Measurements from ENCODE around the gene MMEL1.

MMEL1 gene

GRCh38 chr1:2610036-2610959 lies 22.5 kb downstream of the MMEL1 start:
- no peak overlapping the region for H2AK5ac ChIP-seq (ENCODE audit: low read length, severe bottlenecking)
- H2BK12ac ChIP-seq (ENCODE audit: low read length in 2 of 2): no peak overlapping the region
- no peaks in the 10 kb centered on the region for H3K79me1 ChIP-seq (replicated peaks; ENCODE audit: low read length, poor library complexity, severe bottlenecking)
- no peak overlapping the region for H4K91ac ChIP-seq (ENCODE audit: low read length)
- no peak overlapping the region for H2BK15ac ChIP-seq (ENCODE audit: low read depth, poor library complexity, severe bottlenecking)
- no peak overlapping the region for H3K4ac ChIP-seq (ENCODE audit: low read depth in 1 of 2, low read length in 2 of 2)
- H3K18ac ChIP-seq (ENCODE audit: low read depth in 1 of 2, low read length in 2 of 2): no peak overlapping the region
- H3K9ac ChIP-seq (ENCODE audit: low read length): no peak overlapping the region
- H3K27ac ChIP-seq (ENCODE audit: low read length, poor library complexity, severe bottlenecking): no peak overlapping the region
- H2BK120ac ChIP-seq (ENCODE audit: low read depth, low read length): no peak overlapping the region
- H3K27me3 ChIP-seq (ENCODE audit: control insufficient read depth in 1 of 2, insufficient read depth in 1 of 2, low read length in 2 of 2): peaks cover 0 to 56% of the 10 kb centered on the region in 2 experiments
- peaks cover 6% of the 10 kb centered on the region for H3K9me3 ChIP-seq (ENCODE audit: control insufficient read depth, low read length)
- H3K4me1 ChIP-seq (ENCODE audit: control insufficient read depth, insufficient read depth, low read depth, low read length): peaks cover 6% of the 10 kb centered on the region
- no peak overlapping the region for H3K23ac ChIP-seq (ENCODE audit: low read length in 2 of 2)
- H3K36me3 ChIP-seq (ENCODE audit: control insufficient read depth in 1 of 2, insufficient read depth in 2 of 2, low read depth in 1 of 2, low read length in 2 of 2): no peaks in the 10 kb centered on the region
- H2AFZ ChIP-seq (ENCODE audit: low read depth, low read length): no peak overlapping the region
- no peak overlapping the region for H4K8ac ChIP-seq (ENCODE audit: low read length)
- no peak overlapping the region for H2BK5ac ChIP-seq (ENCODE audit: low read depth, low read length, poor library complexity, severe bottlenecking)
- no peak for DNase-seq
- H3K4me2 ChIP-seq (ENCODE audit: low read length, poor library complexity, severe bottlenecking): no peak overlapping the region
- H3K14ac ChIP-seq (ENCODE audit: low read length in 2 of 2): no peak overlapping the region
- H3K4me3 ChIP-seq (ENCODE audit: insufficient read depth in 1 of 2, low read depth in 1 of 2, low read length in 2 of 2): no peak overlapping the region
- 83% methylated on average over 19 of the region's 21 CpGs for WGBS

GRCh38 chr1:2609319-2610035 lies 23.3 kb downstream of the MMEL1 start:
- Histone ChIP-seq H3K4me3 (ENCODE audit: insufficient read depth in 1 of 2, low read depth in 1 of 2, low read length in 2 of 2) (no peak overlapping the region), H4K8ac (ENCODE audit: low read length) (no peak overlapping the region), H2BK12ac (ENCODE audit: low read length in 2 of 2) (no peak overlapping the region), H3K18ac (ENCODE audit: low read depth in 1 of 2, low read length in 2 of 2) (no peak overlapping the region), H4K91ac (ENCODE audit: low read length) (no peak overlapping the region), H2AK5ac (ENCODE audit: low read length, severe bottlenecking) (no peak overlapping the region), H2BK120ac (ENCODE audit: low read depth, low read length) (no peak overlapping the region), H3K23ac (ENCODE audit: low read length in 2 of 2) (no peak overlapping the region), H3K4me1 (ENCODE audit: control insufficient read depth, insufficient read depth, low read depth, low read length) (peaks cover 6% of the 10 kb centered on the region), H2AFZ (ENCODE audit: low read depth, low read length) (no peak overlapping the region), H3K27me3 (ENCODE audit: control insufficient read depth in 1 of 2, insufficient read depth in 1 of 2, low read length in 2 of 2) (peaks cover 0 to 63% of the 10 kb centered on the region in 2 experiments), H3K79me1 (replicated peaks; ENCODE audit: low read length, poor library complexity, severe bottlenecking) (no peaks in the 10 kb centered on the region), H2BK15ac (ENCODE audit: low read depth, poor library complexity, severe bottlenecking) (no peak overlapping the region), H3K14ac (ENCODE audit: low read length in 2 of 2) (no peak overlapping the region), H3K9me3 (ENCODE audit: control insufficient read depth, low read length) (peaks cover 6% of the 10 kb centered on the region), H3K4ac (ENCODE audit: low read depth in 1 of 2, low read length in 2 of 2) (no peak overlapping the region), H3K9ac (ENCODE audit: low read length) (no peak overlapping the region), H2BK5ac (ENCODE audit: low read depth, low read length, poor library complexity, severe bottlenecking) (no peak overlapping the region), H3K36me3 (ENCODE audit: control insufficient read depth in 1 of 2, insufficient read depth in 2 of 2, low read depth in 1 of 2, low read length in 2 of 2) (no peaks in the 10 kb centered on the region), H3K4me2 (ENCODE audit: low read length, poor library complexity, severe bottlenecking) (no peak overlapping the region), H3K27ac (ENCODE audit: low read length, poor library complexity, severe bottlenecking) (no peak overlapping the region)
- DNase-seq: no peak
- WGBS: 84% methylated on average over 34 of the region's 34 CpGs

- no peak overlapping the region for H2BK12ac ChIP-seq (ENCODE audit: low read length in 2 of 2)
- no peak overlapping the region for H4K91ac ChIP-seq (ENCODE audit: low read length)
- no peak overlapping the region for H4K8ac ChIP-seq (ENCODE audit: low read length)
- peaks cover 3 to 75% of the 10 kb centered on the region in 2 experiments for H3K27me3 ChIP-seq (ENCODE audit: control insufficient read depth in 1 of 2, insufficient read depth in 1 of 2, low read length in 2 of 2)
- H3K27ac ChIP-seq (ENCODE audit: low read length, poor library complexity, severe bottlenecking): no peak overlapping the region
- no peak overlapping the region for H3K18ac ChIP-seq (ENCODE audit: low read depth in 1 of 2, low read length in 2 of 2)
- H3K23ac ChIP-seq (ENCODE audit: low read length in 2 of 2): no peak overlapping the region
- H2BK15ac ChIP-seq (ENCODE audit: low read depth, poor library complexity, severe bottlenecking): no peak overlapping the region
- no peak overlapping the region for H3K4me2 ChIP-seq (ENCODE audit: low read length, poor library complexity, severe bottlenecking)
- no peak for DNase-seq
- no peak overlapping the region for H3K4ac ChIP-seq (ENCODE audit: low read depth in 1 of 2, low read length in 2 of 2)
- peaks cover 6% of the 10 kb centered on the region for H3K4me1 ChIP-seq (ENCODE audit: control insufficient read depth, insufficient read depth, low read depth, low read length)
- no peak overlapping the region for H2BK5ac ChIP-seq (ENCODE audit: low read depth, low read length, poor library complexity, severe bottlenecking)
- H2AFZ ChIP-seq (ENCODE audit: low read depth, low read length): no peak overlapping the region
- H3K9ac ChIP-seq (ENCODE audit: low read length): no peak overlapping the region
- no peaks in the 10 kb centered on the region for H3K36me3 ChIP-seq (ENCODE audit: control insufficient read depth in 1 of 2, insufficient read depth in 2 of 2, low read depth in 1 of 2, low read length in 2 of 2)
- 89% methylated on average over 13 of the region's 13 CpGs for WGBS
- H3K14ac ChIP-seq (ENCODE audit: low read length in 2 of 2): no peak overlapping the region
- H2BK120ac ChIP-seq (ENCODE audit: low read depth, low read length): no peak overlapping the region
- no peaks in the 10 kb centered on the region for H3K79me1 ChIP-seq (replicated peaks; ENCODE audit: low read length, poor library complexity, severe bottlenecking)
- H3K4me3 ChIP-seq (ENCODE audit: insufficient read depth in 1 of 2, low read depth in 1 of 2, low read length in 2 of 2): no peak overlapping the region
- no peak overlapping the region for H2AK5ac ChIP-seq (ENCODE audit: low read length, severe bottlenecking)
- H3K9me3 ChIP-seq (ENCODE audit: control insufficient read depth, low read length): no peaks in the 10 kb centered on the region
Measured at GRCh38 chr1:2607641-2608091, 25.1 kb downstream of the MMEL1 start.
